HUES64 (cell line): Measurements from ENCODE around the gene MAS1L.
"Not testable (repeated sequence)": the region's sequence is repeated elsewhere in the genome, so short reads cannot be mapped to it uniquely, and the experiment has no call there.

Experiments
- H3K27ac ChIP-seq: 2 replicates; pipeline ENCODE4 v1.7.0; 2013; ENCODE audit warnings: low read depth, low read length, inconsistent platforms
- H3K27me3 ChIP-seq: 2 replicates; pipeline ENCODE4 v1.6.1; 2013; ENCODE audit warnings: mild to moderate bottlenecking, low read length; ENCODE audit not compliant: insufficient read depth
- H3K36me3 ChIP-seq: 2 replicates; pipeline ENCODE4 v1.6.1; 2013; ENCODE audit warnings: mild to moderate bottlenecking, low read length; ENCODE audit not compliant: insufficient read depth
- H3K4me1 ChIP-seq: 2 replicates; pipeline ENCODE4 v1.6.1; 2013; ENCODE audit warnings: mild to moderate bottlenecking, low read length, moderate library complexity; ENCODE audit not compliant: insufficient read depth
- H3K4me3 ChIP-seq: 2 replicates; pipeline ENCODE4 v1.5.1; 2013; ENCODE audit warnings: mild to moderate bottlenecking, low read length, moderate library complexity
- H3K9ac ChIP-seq: 2 replicates; pipeline ENCODE4 v1.6.1; 2013; ENCODE audit warnings: mild to moderate bottlenecking, low read depth, low read length
- H3K9me3 ChIP-seq: 2 replicates; pipeline ENCODE4 v1.6.1; 2013; ENCODE audit warnings: low read depth, low read length; ENCODE audit not compliant: insufficient read depth
- WGBS: fragments of 150-250, 120-280 bp; methylation state at CpG from one replicate; pipeline ENCODE4 v1.1.7; 2013; ENCODE audit warnings: missing lambda C conversion rate; 5-methylcytosine and 5-hydroxymethylcytosine counted together

Gene MAS1L

GRCh38 chr6:29451471-29452193, 36.1 kb downstream of the MAS1L start:
- no peaks in the 10 kb centered on the region for H3K36me3 ChIP-seq
- no peak overlapping the region for H3K4me3 ChIP-seq
- no peaks in the 10 kb centered on the region for H3K9me3 ChIP-seq
- 88% methylated on average over 2 of the region's 3 CpGs for WGBS
- H3K27ac ChIP-seq = no peak overlapping the region
- H3K9ac ChIP-seq = no peak overlapping the region
- peaks cover 7% of the 10 kb centered on the region; the same call in 1 of the 2 replicates for H3K4me1 ChIP-seq
- no peaks in the 10 kb centered on the region for H3K27me3 ChIP-seq

GRCh38 chr6:29447670-29448069, 40.1 kb downstream of the MAS1L start:
- Histone ChIP-seq H3K9me3 (0 out of 2 replicates have a peak, but pooled peaks cover 6% of the 10 kb centered on the region), H3K27ac (peak overlapping the region; percentile 70), H3K9ac (no peak overlapping the region), H3K27me3 (no peaks in the 10 kb centered on the region), H3K4me1 (peaks cover 12% of the 10 kb centered on the region; the same call in 1 of the 2 replicates), H3K36me3 (no peaks in the 10 kb centered on the region), H3K4me3 (no peak overlapping the region; the same call in 1 of the 2 replicates)
- 100% methylated on average over 1 of the region's 1 CpG for WGBS

GRCh38 chr6:29444031-29444430, 43.7 kb downstream of the MAS1L start:
- not testable (repeated sequence) for H3K4me3 ChIP-seq

DNA sequence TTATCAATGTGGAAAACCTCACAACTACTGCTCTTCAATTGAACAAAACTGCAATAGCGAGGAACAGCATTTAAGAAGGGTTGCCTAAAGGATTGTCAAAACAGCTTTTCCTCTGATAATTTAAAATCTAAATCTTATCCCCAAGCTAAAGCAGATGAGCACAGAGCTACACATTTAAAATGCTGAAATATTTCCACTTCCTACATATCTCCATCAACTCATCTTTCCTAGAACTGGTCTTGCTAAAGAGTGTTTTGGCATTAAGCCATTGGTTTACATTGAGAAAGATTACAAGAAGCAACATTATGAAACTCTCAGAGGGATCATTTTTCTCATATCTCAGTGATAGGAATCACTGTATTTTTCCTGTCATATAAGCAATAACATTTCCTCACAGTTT, 45.0 kb downstream of the MAS1L start:
- no peak overlapping the region for H3K27ac ChIP-seq
- WGBS = 97% methylated on average over 1 of the region's 1 CpG
- no peaks in the 10 kb centered on the region for H3K27me3 ChIP-seq
- H3K9me3 ChIP-seq = 0 out of 2 replicates have a peak, but pooled peaks cover 6% of the 10 kb centered on the region
- H3K36me3 ChIP-seq = no peaks in the 10 kb centered on the region
- H3K4me1 ChIP-seq = peaks cover 12% of the 10 kb centered on the region; the same call in 1 of the 2 replicates
- H3K4me3 ChIP-seq = no peak overlapping the region
- H3K9ac ChIP-seq = no peak overlapping the region

More at GRCh38 chr6:29444031-29444430, 43.7 kb downstream of the MAS1L start:
- WGBS = 94% methylated on average over 1 of the region's 1 CpG
- H3K9me3 ChIP-seq, H3K9ac ChIP-seq, H3K27me3 ChIP-seq, H3K36me3 ChIP-seq, H3K27ac ChIP-seq: not testable (repeated sequence)
- peaks cover 12% of the 10 kb centered on the region; the same call in 1 of the 2 replicates for H3K4me1 ChIP-seq

GRCh38 chr6:29439006-29439405, 48.8 kb downstream of the MAS1L start, which contains the start of gene OR10C1:
TSS of gene OR10C1 (plus strand) at chr6:29439306. CDS start at chr6:29440016, 710 bp downstream.
- no peak within 1 kb of the TSS for H3K9ac ChIP-seq
- no peak within 1 kb of the TSS for H3K4me3 ChIP-seq
- H3K4me1 ChIP-seq = no peaks in the 10 kb centered on the region
- 0 out of 2 replicates have a peak, but pooled peaks cover 3% of the 10 kb centered on the region for H3K9me3 ChIP-seq
- H3K27me3 ChIP-seq = no peaks in the 10 kb centered on the region
- H3K27ac ChIP-seq = no peak within 1 kb of the TSS
- H3K36me3 ChIP-seq = no peaks in the 10 kb centered on the region

DNA sequence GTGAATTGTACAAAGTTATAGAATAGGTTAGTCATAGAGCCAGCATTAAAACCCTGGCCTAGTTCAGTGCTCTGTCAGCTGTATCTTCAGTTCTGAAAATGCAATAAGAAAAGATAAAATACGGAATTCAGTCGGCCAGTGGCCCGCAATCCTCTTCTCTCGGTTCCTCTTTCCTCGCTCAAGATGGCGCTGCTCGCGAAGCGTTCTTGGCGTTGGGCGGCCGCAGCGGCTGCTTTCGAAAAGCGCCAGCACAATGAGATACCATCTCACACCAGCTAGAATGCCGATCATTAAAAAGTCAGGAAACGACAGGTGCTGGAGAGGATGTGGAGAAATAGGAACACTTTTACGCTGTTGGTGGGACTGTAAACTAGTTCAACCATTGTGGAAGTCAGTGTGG, 51.0 kb downstream of the MAS1L start:
- not testable (repeated sequence) for H3K36me3 ChIP-seq, H3K9ac ChIP-seq, H3K9me3 ChIP-seq, H3K4me1 ChIP-seq, H3K27ac ChIP-seq, H3K27me3 ChIP-seq, H3K4me3 ChIP-seq
- WGBS = 92% methylated on average over 15 of the region's 18 CpGs
